Suppressor macrophage treated with lipopolysaccharide for 1 hour (primary cell): ENCODE results near the gene NIP7.
"Not testable (repeated sequence)": the region's sequence is repeated elsewhere in the genome, so short reads cannot be mapped to it uniquely, and the experiment has no call there.

ENCODE experiments used
- DNase-seq, 3 donors: peaks; one replicate each; pipeline ENCODE4 v3.0.0-alpha.2; 2020 to 2022

The NIP7 gene

GRCh38 chr16:69346683-69347082 is 7.1 kb downstream of the NIP7 start:
- DNase-seq = peak in 1 of 3 donors; percentile 18

GRCh38 chr16:69348222-69348621 is 8.7 kb downstream of the NIP7 start:
- no peak for DNase-seq

GRCh38 chr16:69349536-69349935 is 10.0 kb downstream of the NIP7 start:
- no peak for DNase-seq

GRCh38 chr16:69350536-69351133 is 11.1 kb downstream of the NIP7 start:
- DNase-seq = no peak

- no peak for DNase-seq
Observed at GRCh38 chr16:69351309-69352027, 11.9 kb downstream of the NIP7 start, which contains the start of gene TMED6. Gene TMED6 (minus strand): TSS chr16:69351786. CDS start chr16:69351753, 33 bp downstream.

GRCh38 chr16:69360070-69360469 is 20.5 kb downstream of the NIP7 start:
- not testable (repeated sequence) for DNase-seq

- DNase-seq = no peak
Observed at GRCh38 chr16:69363281-69363717, 23.7 kb downstream of the NIP7 start.

GRCh38 chr16:69364088-69364487 is 24.5 kb downstream of the NIP7 start:
- no peak for DNase-seq

- DNase-seq = no peak
Observed at GRCh38 chr16:69365901-69366300, 26.3 kb downstream of the NIP7 start.

GRCh38 chr16:69366431-69366830 is 26.9 kb downstream of the NIP7 start:
- no peak for DNase-seq

- DNase-seq = no peak
Observed at GRCh38 chr16:69367980-69368379, 28.4 kb downstream of the NIP7 start.

GRCh38 chr16:69368866-69369265 is 29.3 kb downstream of the NIP7 start:
- no peak for DNase-seq

GRCh38 chr16:69371564-69371963 is 32.0 kb downstream of the NIP7 start:
- no peak for DNase-seq

- DNase-seq = no peak
Observed at GRCh38 chr16:69373019-69373418, 33.4 kb downstream of the NIP7 start.

GRCh38 chr16:69376393-69377059 is 37.0 kb downstream of the NIP7 start:
- no peak for DNase-seq

GRCh38 chr16:69378036-69378435 is 38.5 kb downstream of the NIP7 start:
- no peak for DNase-seq

GRCh38 chr16:69378760-69379159 is 39.2 kb downstream of the NIP7 start:
- DNase-seq = no peak

- DNase-seq = peak in 1 of 3 donors; percentile 37
Observed at GRCh38 chr16:69381231-69381630, 41.7 kb downstream of the NIP7 start.

GRCh38 chr16:69382421-69382820 is 42.8 kb downstream of the NIP7 start:
- DNase-seq = no peak

GRCh38 chr16:69384974-69385373 is 45.4 kb downstream of the NIP7 start:
- no peak for DNase-seq

- DNase-seq = no peak
Observed at GRCh38 chr16:69386596-69386995, 47.0 kb downstream of the NIP7 start.
